HepG2 (cell line): ENCODE measurements around the gene LIPE. TPM values are rescaled to one million over a fixed set of nuclear protein-coding genes. Genes with fewer than 3 reads are reported as not detected.
A peak's percentile ranks its signal among the peaks of the same experiment; 100 is the strongest.

ENCODE experiments used
- ATF4 ChIP-seq, 2 experiments: fragments of 450-650 bp in 1 of 2; sonication (generic) in 1 of 2; formaldehyde crosslinking; IDR thresholded peaks; 2 replicates each; pipeline versions ENCODE4 v1.5.0 to v1.8.0; 2020 to 2022; ENCODE audit warnings: mild to moderate bottlenecking in 1 of 2, missing genetic modification reagents in 1 of 2
- GABPA ChIP-seq, 2 experiments: IDR thresholded peaks; 2 replicates each; pipeline ENCODE4 v1.6.1; 2011 to 2016; ENCODE audit warnings: low read depth in 2 of 2, low read length in 1 of 2, missing biosample characterization in 1 of 2, missing genetic modification characterization in 1 of 2
- GATAD2A ChIP-seq: IDR thresholded peaks from 2 replicates; pipeline ENCODE4 v1.6.1; 2016
- KLF6 ChIP-seq: IDR thresholded peaks from 2 replicates; pipeline ENCODE4 v1.8.0; 2016; ENCODE audit warnings: missing biosample characterization, missing genetic modification reagents
- KMT2B ChIP-seq: IDR thresholded peaks from 2 replicates; pipeline ENCODE4 v1.6.1; 2016; ENCODE audit warnings: missing genetic modification reagents, missing compliant biosample characterization
- MAFF ChIP-seq: IDR thresholded peaks from 2 replicates; pipeline ENCODE4 v1.6.1; 2011; ENCODE audit warnings: low read depth, low read length, improper control_type of control experiment
- MXI1 ChIP-seq: IDR thresholded peaks from 3 replicates; pipeline ENCODE4 v1.6.1; 2012; ENCODE audit warnings: low read depth, low read length, inconsistent platforms, borderline replicate concordance
- RCOR2 ChIP-seq: IDR thresholded peaks from 2 replicates; pipeline ENCODE4 v1.6.1; 2016; ENCODE audit warnings: missing biosample characterization, missing genetic modification reagents
- STAT6 ChIP-seq: sonication (generic); formaldehyde crosslinking; IDR thresholded peaks from 2 replicates; pipeline ENCODE4 v1.4.0; 2020; ENCODE audit warnings: missing genetic modification reagents, mild to moderate bottlenecking, borderline replicate concordance
- TCF7 ChIP-seq: sonication (generic); IDR thresholded peaks from 2 replicates; pipeline ENCODE4 v1.6.1; 2016; ENCODE audit warnings: antibody characterized with exemption, low read depth
- TGIF2 ChIP-seq: IDR thresholded peaks from 2 replicates; pipeline ENCODE4 v1.6.1; 2016; ENCODE audit warnings: control low read depth, missing compliant biosample characterization
- THAP9 ChIP-seq: sonication (generic); formaldehyde crosslinking; IDR thresholded peaks from 2 replicates; pipeline ENCODE4; 2020; ENCODE audit warnings: missing genetic modification reagents, mild to moderate bottlenecking, borderline replicate concordance
- THRA ChIP-seq: sonication (generic); formaldehyde crosslinking; IDR thresholded peaks from 2 replicates; pipeline ENCODE4 v1.4.0; 2020; ENCODE audit warnings: missing genetic modification reagents, borderline replicate concordance
- ZKSCAN1 ChIP-seq: fragments of 150-350 bp; IDR thresholded peaks from 2 replicates; pipeline ENCODE4 v1.6.1; 2014; ENCODE audit warnings: low read length
- ZNF12 ChIP-seq: sonication (generic); formaldehyde crosslinking; IDR thresholded peaks from 2 replicates; pipeline ENCODE4 v1.5.0; 2020; ENCODE audit warnings: missing genetic modification reagents
- ZNF362 ChIP-seq: sonication (generic); formaldehyde crosslinking; IDR thresholded peaks from 2 replicates; pipeline ENCODE4 v1.4.0; 2020; ENCODE audit warnings: missing genetic modification reagents, mild to moderate bottlenecking, borderline replicate concordance
- polyA plus RNA-seq, 8 experiments: library from polyadenylated mRNA; depleted of rRNA in 3 of 8; stranded (reverse) in 7 of 8; unstranded in 1 of 8; fragments of >200 nt; fragmentation: Illumina TruSeq in 4 of 8; extraction: Trizol in 4 of 8; gene quantifications; 2 replicates each; pipeline versions ENCODE4 v1.2.1 to v1.2.3, GENCODE V29; 2011 to 2016; ENCODE audit warnings: low read depth in 4 of 8, missing spikeins in 1 of 8, mixed read lengths in 1 of 8; ENCODE audit not compliant: insufficient read depth in 1 of 8
- total RNA-seq, 5 experiments: library from RNA; depleted of rRNA; stranded (reverse); fragments of >200 nt; fragmentation: Illumina TruSeq; extraction: Trizol; gene quantifications; 2 replicates each; pipeline ENCODE4 v1.2.3, GENCODE V29; 2016; ENCODE audit warnings: low read depth in 1 of 5
- TF ChIP-seq, protein P1 (sequence below): IDR thresholded peaks from 2 replicates; pipeline ENCODE4 v1.6.1; 2016
- TF ChIP-seq, protein P2 (sequence below): sonication (generic); formaldehyde crosslinking; conservative IDR thresholded peaks from 2 replicates; pipeline ENCODE4 v1.4.0; 2020; ENCODE audit warnings: missing genetic modification reagents

Gene LIPE
- total and polyA plus RNA-seq, 2 of the 13 experiments (the other 11 are each of a cell fraction or from before 2014, with no cell fraction given): not detected

- TF ChIP-seq RCOR2 (peak; percentile 92), GABPA (IDR thresholded peaks at IDR 0.05; ENCODE audit: low read depth, low read length) (0 out of 2 replicates have a peak, but pooled peaks have one; percentile 14), GABPA (CRISPR knock-in tag; IDR thresholded peaks at IDR 0.05; ENCODE audit: low read depth) (peak; percentile 82), ZNF362 (peak; percentile 71; the same call in 1 of the 2 replicates), TGIF2 (CRISPR knock-in tag) (0 out of 2 replicates have a peak, but pooled peaks have one; percentile 41), KMT2B (CRISPR knock-in tag) (0 out of 2 replicates have a peak, but pooled peaks have one; percentile 49), TCF7 (peak; percentile 59), ZKSCAN1 (peak; percentile 78), THRA (CRISPR knock-in tag) (peak; percentile 94), KLF6 (CRISPR knock-in tag) (peak; percentile 64; the same call in 1 of the 2 replicates), MAFF (0 out of 2 replicates have a peak, but pooled peaks have one; percentile 6), ZNF12 (CRISPR knock-in tag) (peak; percentile 78; the same call in 1 of the 2 replicates), STAT6 (peak; percentile 93; the same call in 1 of the 2 replicates), GATAD2A (CRISPR knock-in tag) (peak; percentile 95), THAP9 (CRISPR knock-in tag) (0 out of 2 replicates have a peak, but pooled peaks have one; percentile 34), MXI1 (peak; percentile 43; the same call in 1 of the 3 replicates), ATF4 (CRISPR knock-in tag; IDR thresholded peaks at IDR 0.05) (peak in 1 of 2 experiments; percentile 23; a peak in 2 of 4 replicates)
- TF ChIP-seq, protein P1, sequence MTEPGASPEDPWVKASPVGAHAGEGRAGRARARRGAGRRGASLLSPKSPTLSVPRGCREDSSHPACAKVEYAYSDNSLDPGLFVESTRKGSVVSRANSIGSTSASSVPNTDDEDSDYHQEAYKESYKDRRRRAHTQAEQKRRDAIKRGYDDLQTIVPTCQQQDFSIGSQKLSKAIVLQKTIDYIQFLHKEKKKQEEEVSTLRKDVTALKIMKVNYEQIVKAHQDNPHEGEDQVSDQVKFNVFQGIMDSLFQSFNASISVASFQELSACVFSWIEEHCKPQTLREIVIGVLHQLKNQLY (CRISPR knock-in tag): peak; percentile 51; the same call in 1 of the 2 replicates
- TF ChIP-seq, protein P2, sequence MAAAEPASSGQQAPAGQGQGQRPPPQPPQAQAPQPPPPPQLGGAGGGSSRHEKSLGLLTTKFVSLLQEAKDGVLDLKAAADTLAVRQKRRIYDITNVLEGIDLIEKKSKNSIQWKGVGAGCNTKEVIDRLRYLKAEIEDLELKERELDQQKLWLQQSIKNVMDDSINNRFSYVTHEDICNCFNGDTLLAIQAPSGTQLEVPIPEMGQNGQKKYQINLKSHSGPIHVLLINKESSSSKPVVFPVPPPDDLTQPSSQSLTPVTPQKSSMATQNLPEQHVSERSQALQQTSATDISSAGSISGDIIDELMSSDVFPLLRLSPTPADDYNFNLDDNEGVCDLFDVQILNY: no peak
These were observed 23.2 kb upstream of the LIPE start (continued) for GRCh38 chr19:42450314-42450934.
